ENCODE data around the gene ZNF780A. TPM values are rescaled to one million over a fixed set of nuclear protein-coding genes. Genes with fewer than 3 reads are reported as not detected.

The ZNF780A gene
- 5.5 and 5.6 TPM in 2 replicates for total RNA-seq

GRCh38 chr19:40090241-40091204 lies at the start of gene ZNF780A:
TSS of gene ZNF780A (minus strand) at chr19:40090943. CDS start at chr19:40084753, 6,190 bp downstream.

DNA sequence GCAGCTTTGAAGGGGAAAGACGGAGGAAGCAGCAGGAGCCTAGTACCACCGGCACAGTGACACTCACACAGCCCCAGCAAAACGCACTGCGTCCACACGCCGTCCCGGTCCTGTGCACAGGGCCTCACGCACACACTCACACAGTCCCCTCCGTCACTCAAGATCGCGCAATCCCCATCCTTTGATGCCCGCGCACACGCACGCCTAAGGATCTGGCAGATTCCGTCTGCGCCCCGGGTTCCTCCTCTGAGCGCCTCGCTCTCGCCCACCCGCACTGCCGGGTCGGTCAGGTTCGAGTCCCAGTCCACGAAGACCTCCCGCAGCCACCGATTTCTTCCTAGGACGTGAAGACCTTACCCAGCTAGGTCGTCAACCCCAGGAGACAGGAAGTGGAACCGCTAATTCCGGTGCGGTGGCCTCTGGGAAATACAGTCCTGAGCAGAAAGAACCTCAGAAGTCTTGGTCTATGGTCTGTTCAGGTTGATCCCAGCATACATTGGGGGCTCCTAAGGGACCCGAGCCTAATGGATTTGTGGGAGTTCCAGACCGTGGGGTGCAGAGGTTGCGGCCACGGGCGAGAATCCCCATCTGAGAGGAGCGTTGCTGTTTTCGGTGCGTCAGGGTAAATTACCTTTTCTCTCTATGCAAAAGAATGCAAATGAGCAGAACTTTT lies 34.8 kb downstream of the ZNF780A start, which contains the start of gene ZNF780B:
ZNF780B (minus strand) TSS at position 400 of the 673 bp plus-strand sequence. CDS start 5,899 bp downstream, outside the sequence.

Other genes starting within 250 kb of the ZNF780A start
- 159 and 214 TPM in 2 replicates for gene FBL, start 244.6 kb downstream of the ZNF780A start, total RNA-seq
- 2.0 TPM in 1 of 2 replicates, not detected in the other for gene FCGBP, start 156.3 kb downstream of the ZNF780A start, total RNA-seq
- gene PSMC4, start 119.8 kb downstream of the ZNF780A start, total RNA-seq, result 98.1 and 161 TPM in 2 replicates
- gene ZNF546, start 93.9 kb downstream of the ZNF780A start, total RNA-seq, result 1.6 and 2.7 TPM in 2 replicates
- 1.6 and 7.7 TPM in 2 replicates for gene ZNF780B, start 34.7 kb downstream of the ZNF780A start, total RNA-seq
- 9.6 and 12.5 TPM in 2 replicates for gene MAP3K10, start 100.5 kb upstream of the ZNF780A start, total RNA-seq
- not detected in 2 replicates for gene TTC9B, start 127.4 kb upstream of the ZNF780A start, total RNA-seq
- gene CCNP, start 135.7 kb upstream of the ZNF780A start, total RNA-seq, result not detected in 2 replicates
- 75.6 and 91.8 TPM in 2 replicates for gene AKT2, start 194.4 kb upstream of the ZNF780A start, total RNA-seq

Data from mesangial cell (primary cell).